HG03139 (cell line): Measurements from ENCODE around the gene JAGN1.
A peak's percentile ranks its signal among the peaks of the same experiment; 100 is the strongest.
"Not testable (repeated sequence)": the region's sequence is repeated elsewhere in the genome, so short reads cannot be mapped to it uniquely, and the experiment has no call there.

ENCODE experiments used
- ATAC-seq: cut with Tn5 transposase; IDR thresholded peaks from one replicate; pipeline ENCODE4 v1.9.1; 2021; ENCODE audit not compliant: unreplicated experiment

The JAGN1 gene

DNA sequence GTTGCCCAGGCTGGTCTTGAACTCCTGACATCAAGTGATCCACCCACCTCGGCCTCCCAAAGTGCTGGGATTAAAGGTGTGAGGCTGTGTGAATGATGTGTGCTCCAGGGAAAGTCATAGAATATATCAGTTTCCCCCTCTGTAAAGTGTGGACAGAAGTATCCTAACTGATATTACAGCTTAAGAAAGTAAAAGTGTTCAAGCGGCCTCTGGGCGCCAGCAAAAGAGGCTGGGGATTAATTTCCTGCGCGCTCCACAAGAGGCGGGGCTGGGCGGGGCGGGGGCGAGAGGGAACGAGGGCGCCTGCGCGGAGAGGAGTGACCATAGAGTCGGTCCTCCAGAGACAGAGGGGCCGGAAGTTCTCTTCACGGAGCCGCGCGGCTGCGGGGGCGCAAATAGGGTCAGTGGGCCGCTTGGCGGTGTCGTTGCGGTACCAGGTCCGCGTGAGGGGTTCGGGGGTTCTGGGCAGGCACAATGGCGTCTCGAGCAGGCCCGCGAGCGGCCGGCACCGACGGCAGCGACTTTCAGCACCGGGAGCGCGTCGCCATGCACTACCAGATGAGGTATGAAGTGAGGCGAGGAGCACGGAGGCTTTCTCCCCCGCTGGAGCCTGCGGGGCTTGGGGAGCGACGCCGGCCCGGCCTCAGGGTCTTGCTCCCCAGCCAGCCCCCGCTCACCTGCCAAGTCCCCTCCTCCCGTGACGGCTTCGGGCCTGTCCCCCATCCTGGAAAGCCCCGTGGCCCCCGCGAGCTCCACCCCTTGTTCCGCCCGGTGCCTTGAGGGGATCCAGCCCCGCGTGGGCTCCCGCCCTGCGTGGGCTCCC, at the start of gene JAGN1:
JAGN1 (plus strand) TSS at position 362 of the 823 bp plus-strand sequence; CDS start at position 475, 113 bp downstream.
- peak; percentile 67 for ATAC-seq

- ATAC-seq, result no peak
Measured at GRCh38 chr3:9841015-9841414, 49.4 kb upstream of the JAGN1 start.

GRCh38 chr3:9843715-9844438, 46.5 kb upstream of the JAGN1 start, which contains the start of gene RPUSD3:
Gene RPUSD3, minus strand, starts transcription at chr3:9844008. Its CDS starts 18 bp downstream, at chr3:9843990.
- ATAC-seq, result peak; percentile 98

GRCh38 chr3:9846231-9846630, 44.2 kb upstream of the JAGN1 start:
- ATAC-seq, result no peak

- no peak for ATAC-seq
Measured at GRCh38 chr3:9846931-9847488, 43.4 kb upstream of the JAGN1 start.

DNA sequence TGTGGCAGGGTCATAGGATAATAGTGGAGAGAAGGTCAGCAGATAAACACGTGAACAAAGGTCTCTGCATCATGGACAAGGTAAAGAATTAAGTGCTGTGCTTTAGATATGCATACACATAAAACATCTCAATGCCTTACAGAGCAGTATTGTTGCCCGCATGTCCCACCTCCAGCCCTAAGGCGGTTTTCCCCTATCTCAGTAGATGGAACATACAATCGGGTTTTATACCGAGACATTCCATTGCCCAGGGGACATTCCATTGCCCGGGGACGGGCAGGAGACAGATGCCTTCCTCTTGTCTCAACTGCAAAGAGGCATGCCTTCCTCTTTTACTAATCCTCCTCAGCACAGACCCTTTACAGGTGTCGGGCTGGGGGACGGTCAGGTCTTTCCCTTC, 42.5 kb upstream of the JAGN1 start:
- ATAC-seq, result not testable (repeated sequence)

- not testable (repeated sequence) for ATAC-seq
Measured at GRCh38 chr3:9848860-9849259, 41.5 kb upstream of the JAGN1 start.

DNA sequence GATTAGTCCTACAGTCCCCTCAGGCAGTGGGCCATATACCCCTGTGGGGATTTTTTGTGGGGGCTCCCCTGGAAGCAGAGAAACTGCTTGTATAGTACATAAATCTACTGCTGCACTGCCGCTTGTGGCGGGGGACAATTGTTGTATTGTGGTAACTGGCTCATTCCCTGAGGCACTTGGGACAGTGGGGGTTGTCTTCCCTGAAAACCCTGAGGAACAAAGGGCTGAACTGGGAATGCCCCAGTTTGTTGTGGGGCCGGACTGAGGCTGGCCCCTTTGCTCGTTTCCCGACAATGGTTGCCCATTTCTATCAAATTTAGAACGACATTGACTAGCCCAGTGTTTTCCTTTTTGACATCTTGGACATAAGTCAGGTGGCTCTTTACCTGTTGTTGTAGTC, 39.0 kb upstream of the JAGN1 start:
- ATAC-seq, result not testable (repeated sequence)

DNA sequence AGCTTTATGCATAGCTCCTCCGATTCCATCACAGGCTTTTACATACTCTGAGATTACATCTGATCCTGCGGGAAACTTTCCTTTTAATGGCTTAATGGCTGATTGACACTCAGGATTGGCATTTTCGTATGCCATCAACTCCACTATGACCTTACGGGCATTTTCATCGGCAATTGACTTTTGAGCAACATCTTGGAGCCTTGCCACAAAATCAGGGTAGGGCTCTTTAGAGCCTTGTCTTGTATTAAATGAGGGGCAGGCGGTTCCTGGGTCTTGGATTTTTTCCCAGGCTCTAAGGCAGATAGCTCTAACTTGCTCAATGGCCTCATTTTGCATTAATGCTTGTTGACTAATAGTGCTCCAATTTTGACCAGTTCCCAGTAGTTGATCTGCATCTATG, 38.5 kb upstream of the JAGN1 start:
- ATAC-seq, result not testable (repeated sequence)

GRCh38 chr3:9852528-9852927, 37.9 kb upstream of the JAGN1 start:
- ATAC-seq, result no peak

DNA sequence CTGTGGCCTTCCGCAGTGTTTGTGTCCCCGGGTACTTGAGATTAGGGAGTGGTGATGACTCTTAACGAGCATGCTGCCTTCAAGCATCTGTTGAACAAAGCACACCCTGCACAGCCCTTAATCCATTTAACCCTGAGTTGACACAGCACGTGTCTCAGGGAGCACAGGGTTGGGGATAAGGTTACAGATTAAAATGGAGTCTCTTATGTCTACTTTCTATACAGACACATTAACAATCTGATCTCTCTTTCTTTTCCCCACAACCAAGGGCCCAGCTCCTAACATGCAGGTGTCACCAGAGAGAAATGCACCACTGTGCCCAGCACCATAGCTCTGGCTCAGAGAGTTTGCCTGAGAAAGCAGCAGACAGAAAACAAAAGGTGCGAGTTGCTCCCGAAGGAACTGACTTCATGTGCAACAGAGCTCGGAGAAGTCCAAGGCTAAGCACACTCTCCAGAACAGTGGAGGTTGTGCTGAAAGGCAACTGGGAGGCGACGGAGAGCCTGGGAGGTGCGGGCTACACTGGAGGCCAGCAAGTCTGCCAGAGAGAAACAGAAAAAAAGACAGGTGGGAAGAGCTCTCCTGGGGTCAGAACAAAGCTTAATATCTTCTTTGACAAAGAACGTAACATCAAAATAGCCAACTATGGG, 36.0 kb upstream of the JAGN1 start:
- ATAC-seq, result not testable (repeated sequence)

GRCh38 chr3:9855594-9855993, 34.8 kb upstream of the JAGN1 start:
- ATAC-seq, result no peak

DNA sequence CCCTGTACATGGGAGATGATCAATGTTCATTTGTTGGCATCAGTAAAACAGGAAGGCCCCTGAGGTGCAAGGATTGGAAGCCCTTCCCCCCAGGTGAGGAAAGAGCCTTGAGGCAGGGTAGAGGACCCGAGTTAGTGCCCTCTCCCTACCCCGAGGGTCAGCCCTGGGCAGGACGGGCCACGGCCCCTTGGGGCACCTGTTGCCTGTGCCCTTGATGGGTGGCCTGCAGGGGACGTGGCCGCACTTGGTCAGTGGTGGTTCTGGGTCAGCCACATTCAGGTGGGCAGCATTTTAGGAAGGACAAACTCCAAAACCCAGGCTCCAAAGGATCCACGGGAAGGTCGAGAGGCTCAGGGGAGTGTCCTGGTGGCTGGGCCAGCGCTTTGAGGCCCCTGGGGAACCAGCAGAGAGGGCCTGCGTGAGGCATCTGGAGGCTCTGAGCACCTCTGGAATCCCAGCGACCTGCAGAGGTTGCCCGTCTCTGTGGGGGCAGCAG, 30.8 kb upstream of the JAGN1 start:
- ATAC-seq, result no peak

GRCh38 chr3:9861201-9861600, 29.2 kb upstream of the JAGN1 start:
- no peak for ATAC-seq

DNA sequence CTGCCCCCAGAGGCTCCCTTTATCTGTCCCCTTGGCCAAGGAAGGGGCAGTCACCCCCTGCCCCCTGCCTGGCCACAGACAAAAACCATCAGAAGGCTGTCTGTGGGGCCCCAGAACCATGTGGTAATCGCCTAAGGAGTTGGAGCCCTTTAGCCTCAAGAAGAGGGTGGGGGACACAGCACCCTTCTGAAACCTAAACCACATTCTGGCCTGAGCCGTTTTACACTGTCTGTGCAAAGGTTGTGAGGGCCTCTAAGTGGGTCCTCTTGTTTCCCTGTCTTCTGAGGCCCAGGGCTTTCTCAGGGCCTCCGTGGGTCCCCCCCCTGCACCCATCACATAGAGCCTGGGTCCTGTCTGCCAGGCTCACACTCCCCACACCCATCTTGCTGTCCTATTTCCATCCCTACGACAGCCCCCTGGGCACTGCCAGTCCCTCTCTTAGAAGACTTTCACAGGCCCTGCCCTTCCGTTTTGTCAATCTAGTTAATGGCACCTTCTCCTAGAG, 28.7 kb upstream of the JAGN1 start:
- no peak for ATAC-seq

- ATAC-seq, result no peak
Measured at GRCh38 chr3:9862391-9863057, 27.9 kb upstream of the JAGN1 start.

DNA sequence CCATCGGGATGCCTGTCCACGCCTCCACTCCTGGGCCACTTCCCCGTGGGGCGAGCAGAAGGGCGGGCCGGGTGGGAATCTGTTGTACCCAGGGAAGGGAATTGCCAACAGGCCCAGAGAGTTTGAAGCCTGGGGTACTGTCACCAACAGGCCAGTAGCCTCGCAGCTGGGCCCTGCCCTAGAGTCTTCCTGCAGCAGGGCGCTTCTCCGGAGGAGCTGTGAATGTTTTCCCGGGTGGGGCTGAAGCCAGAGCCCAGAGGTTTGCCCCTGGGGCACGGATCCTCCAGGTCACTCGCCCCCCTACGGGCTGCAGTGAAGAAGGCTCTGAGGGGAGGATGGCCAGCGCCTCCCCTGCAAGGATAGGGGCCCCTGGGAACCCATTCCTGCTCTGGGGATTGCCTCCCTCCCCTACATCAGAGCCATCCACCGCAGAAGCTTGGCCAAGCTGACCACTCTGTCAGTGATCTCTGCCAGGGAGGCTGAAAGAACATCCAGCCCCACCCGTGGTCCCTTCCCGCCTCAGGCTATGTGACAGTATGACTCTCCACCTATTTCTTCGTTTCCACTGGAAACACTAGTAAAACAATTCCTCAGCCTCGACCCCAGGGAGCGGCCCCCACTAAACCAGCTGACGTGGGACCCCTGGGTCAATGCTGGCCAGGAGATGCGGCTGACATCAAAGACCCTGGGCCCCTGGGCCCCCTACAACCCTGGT, 27.2 kb upstream of the JAGN1 start:
- no peak for ATAC-seq

DNA sequence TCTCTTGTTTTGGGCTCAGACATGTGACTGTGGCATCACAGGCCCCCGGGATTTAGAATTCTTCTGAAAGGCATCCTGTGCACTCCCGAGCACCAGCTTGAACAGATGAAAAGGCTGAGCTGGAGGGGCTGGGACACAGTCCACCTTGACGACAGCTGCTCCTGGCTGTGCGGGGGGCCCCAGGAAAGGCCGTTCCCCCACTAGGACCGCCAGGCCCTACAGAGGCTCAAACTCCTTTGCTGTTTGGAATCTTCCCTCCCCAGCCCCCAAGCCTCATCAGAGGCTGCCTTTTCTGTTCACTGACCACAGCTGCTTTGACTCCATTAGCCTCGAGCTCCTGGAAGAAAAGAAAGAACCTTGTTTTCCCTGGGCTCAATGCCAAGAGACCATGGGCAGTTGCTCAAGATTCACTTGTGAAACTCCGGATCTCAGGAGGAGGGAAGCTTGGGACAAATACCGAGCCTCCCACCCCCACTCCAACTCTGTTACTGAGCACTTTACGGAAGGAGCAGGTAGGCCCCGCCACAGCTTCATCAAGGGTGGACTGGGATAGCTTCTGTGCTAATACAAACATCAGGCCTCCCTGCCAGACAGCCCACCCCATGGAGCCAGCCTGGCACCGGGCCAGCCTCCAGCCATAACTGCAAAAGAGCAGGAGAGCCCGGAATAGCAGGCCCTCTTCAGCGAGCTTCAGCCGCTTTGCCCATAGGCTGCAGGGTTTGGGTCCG, 26.0 kb upstream of the JAGN1 start:
- ATAC-seq, result no peak

DNA sequence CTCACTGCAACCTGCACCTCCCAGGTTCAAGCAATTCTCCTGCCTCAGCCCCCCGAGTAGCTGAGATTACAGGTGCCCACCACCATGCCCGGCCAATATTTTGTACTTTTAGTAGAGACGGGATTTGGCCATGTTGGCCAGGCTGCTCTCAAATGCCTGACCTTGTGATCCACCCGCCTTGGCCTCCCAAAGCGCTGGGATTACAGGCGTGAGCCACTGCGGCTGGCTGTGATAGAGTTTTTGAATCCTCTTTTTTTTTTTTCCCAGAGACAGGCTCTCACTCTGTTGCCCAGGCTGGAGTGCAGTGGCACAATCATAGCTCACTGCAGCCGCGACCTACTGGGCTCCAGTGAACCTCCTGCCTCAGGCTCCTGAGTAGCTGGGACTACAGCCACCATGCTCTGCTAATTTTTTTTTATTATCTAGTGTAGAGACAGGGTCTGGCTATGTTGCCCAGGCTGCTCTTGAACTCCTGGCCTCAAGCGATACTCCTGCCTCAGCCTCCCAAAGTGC, 25.2 kb upstream of the JAGN1 start:
- ATAC-seq, result not testable (repeated sequence)
